HG03095 (cell line): Measurements from ENCODE around the gene ADCY5.

Experiments
- ATAC-seq: cut with Tn5 transposase; IDR thresholded peaks from one replicate; pipeline ENCODE4 v1.9.1; 2021; ENCODE audit warnings: moderate library complexity; ENCODE audit not compliant: unreplicated experiment

Gene ADCY5

GRCh38 chr3:123410149-123410515 is 38.8 kb downstream of the ADCY5 start:
- no peak for ATAC-seq

- no peak for ATAC-seq
These were observed 39.3 kb downstream of the ADCY5 start for GRCh38 chr3:123409443-123410148.

GRCh38 chr3:123406598-123406997 is 42.3 kb downstream of the ADCY5 start:
- ATAC-seq = no peak

GRCh38 chr3:123405936-123406510 is 42.9 kb downstream of the ADCY5 start:
- ATAC-seq = no peak

- ATAC-seq = no peak
These were observed 43.9 kb downstream of the ADCY5 start for GRCh38 chr3:123405021-123405420.

- ATAC-seq = no peak
These were observed 44.5 kb downstream of the ADCY5 start for GRCh38 chr3:123404391-123404790.

GRCh38 chr3:123401836-123402530 is 46.9 kb downstream of the ADCY5 start:
- ATAC-seq = no peak

GRCh38 chr3:123400169-123400568 is 48.7 kb downstream of the ADCY5 start:
- no peak for ATAC-seq

GRCh38 chr3:123399653-123400052 is 49.2 kb downstream of the ADCY5 start:
- ATAC-seq = no peak

- no peak for ATAC-seq
These were observed 50.7 kb downstream of the ADCY5 start for GRCh38 chr3:123397921-123398785.

GRCh38 chr3:123397050-123397590 is 51.8 kb downstream of the ADCY5 start:
- ATAC-seq = no peak

GRCh38 chr3:123396171-123397049 is 52.5 kb downstream of the ADCY5 start:
- no peak for ATAC-seq

GRCh38 chr3:123395235-123395634 is 53.7 kb downstream of the ADCY5 start:
- ATAC-seq = no peak

GRCh38 chr3:123394391-123395020 is 54.4 kb downstream of the ADCY5 start:
- ATAC-seq = no peak

- no peak for ATAC-seq
These were observed 55.8 kb downstream of the ADCY5 start for GRCh38 chr3:123392871-123393620.

- ATAC-seq = no peak
These were observed 56.5 kb downstream of the ADCY5 start for GRCh38 chr3:123392368-123392767.

- no peak for ATAC-seq
These were observed 57.9 kb downstream of the ADCY5 start for GRCh38 chr3:123390865-123391600.

GRCh38 chr3:123389628-123389918 is 59.3 kb downstream of the ADCY5 start:
- ATAC-seq = no peak
